MCF 10A (cell line): ENCODE results near the gene DLG4. TPM values are rescaled to one million over a fixed set of nuclear protein-coding genes. Genes with fewer than 3 reads are reported as not detected.

Experiments
- BruUV-seq: library from RNA; stranded (reverse); fragments of 400-500 nt; replicated peaks from 2 replicates; lab custom pipeline; 2021; lab: Mats Ljungman, UMichigan
- CTCF ChIA-PET: fragments of 300-600 bp; sonication (Branson Sonifier 250); formaldehyde crosslinking; extraction: SDS; loops from one replicate; lab custom pipeline; 2021; ENCODE audit warnings: antibody characterized with exemption, inconsistent platforms; lab: Yijun Ruan, JAX
- POLR2A ChIA-PET: fragments of 300-600, 350-650 bp; sonication (Branson Sonifier 250); formaldehyde crosslinking; extraction: SDS; loops from one replicate; lab custom pipeline; 2020; ENCODE audit warnings: antibody characterized with exemption, inconsistent platforms; lab: Yijun Ruan, JAX
- DNase-seq: peaks from one replicate; pipeline ENCODE4 v3.0.0-alpha.2; 2018; ENCODE audit not compliant: unreplicated experiment
- H3K27ac Mint-ChIP-seq: one replicate; pipeline ENCODE4 v1.8.0; 2022; ENCODE audit warnings: mild to moderate bottlenecking, low read depth, mixed read lengths; ENCODE audit not compliant: unreplicated experiment
- H3K27me3 Mint-ChIP-seq: one replicate; pipeline ENCODE4 v1.8.0; 2022; ENCODE audit warnings: mixed read lengths; ENCODE audit not compliant: insufficient read depth, unreplicated experiment
- H3K36me3 Mint-ChIP-seq: one replicate; pipeline ENCODE4 v1.8.0; 2022; ENCODE audit warnings: mild to moderate bottlenecking, moderate library complexity, mixed read lengths; ENCODE audit not compliant: insufficient read depth, unreplicated experiment
- H3K4me1 Mint-ChIP-seq: one replicate; pipeline ENCODE4 v1.8.0; 2022; ENCODE audit warnings: mixed read lengths; ENCODE audit not compliant: insufficient read depth, unreplicated experiment
- H3K4me3 Mint-ChIP-seq: one replicate; pipeline ENCODE4 v1.8.0; 2022; ENCODE audit warnings: mild to moderate bottlenecking, moderate library complexity, mixed read lengths; ENCODE audit not compliant: unreplicated experiment
- H3K9me3 Mint-ChIP-seq: one replicate; pipeline ENCODE4 v1.8.0; 2022; ENCODE audit warnings: mixed read lengths; ENCODE audit not compliant: unreplicated experiment
- intact Hi-C: fragments of 100-400 bp; cut with micrococcal nuclease; formaldehyde crosslinking; loops from 2 replicates; pipeline ENCODE4 v1.14.1; 2022
- total RNA-seq: library from RNA; stranded (reverse); gene quantifications from 2 replicates; pipeline ENCODE4 v1.2.3, GENCODE V29; 2022
- TF ChIP-seq, protein P1 (sequence below): fragments of 200-600 bp; IDR thresholded peaks from one replicate; pipeline ENCODE4 v1.8.0; 2022; ENCODE audit warnings: antibody characterized with exemption, mild to moderate bottlenecking; ENCODE audit not compliant: unreplicated experiment

DLG4 gene
- total RNA-seq, 1 experiment from 2014 or later = 7.6 TPM

DNA sequence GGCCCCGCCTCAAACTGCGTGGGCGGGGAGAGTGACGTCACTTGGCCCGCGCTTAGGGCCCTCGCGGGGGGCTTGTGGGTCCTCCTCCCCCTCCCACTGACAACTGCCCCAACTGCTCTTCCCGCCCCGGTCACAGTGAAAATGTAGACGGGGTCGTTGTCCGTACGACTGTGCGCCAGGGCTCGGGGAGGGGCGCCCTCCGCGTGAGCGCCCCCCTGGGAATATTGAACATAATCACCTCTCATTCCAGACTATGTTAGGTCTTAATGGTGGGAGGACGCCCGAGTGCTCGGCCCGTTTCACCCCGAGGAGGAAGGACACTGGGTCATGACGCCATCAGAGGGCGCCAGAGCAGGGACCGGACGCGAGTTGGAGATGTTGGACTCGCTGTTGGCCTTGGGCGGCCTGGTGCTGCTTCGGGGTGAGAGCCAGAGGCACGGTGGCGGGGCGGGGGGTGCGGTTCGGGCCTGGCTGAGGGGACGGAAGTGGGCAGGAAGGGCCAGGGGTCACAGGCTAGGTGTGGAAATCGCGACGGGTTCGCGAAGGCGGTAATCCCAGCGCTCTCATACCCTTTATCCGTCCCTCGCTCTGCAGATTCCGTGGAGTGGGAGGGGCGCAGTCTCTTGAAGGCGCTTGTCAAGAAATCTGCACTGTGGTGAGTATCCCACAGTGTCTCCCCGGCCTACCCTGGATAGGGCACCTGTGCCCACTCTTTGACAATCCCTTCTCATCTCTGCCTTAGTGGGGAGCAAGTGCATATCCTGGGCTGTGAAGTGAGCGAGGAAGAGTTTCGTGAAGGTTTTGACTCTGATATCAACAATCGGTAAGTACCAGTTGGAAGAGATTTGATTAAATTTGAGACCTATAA lies 32.8 kb upstream of the DLG4 start, which contains the start of gene ELP5:
Gene ELP5, plus strand, starts transcription at position 40 of the 868 bp plus-strand sequence. Its CDS starts 336 bp downstream, at position 376.
- Mint-ChIP-seq H3K4me3 (peak within 1 kb of the TSS; percentile 92), H3K4me1 (peaks cover 25% of the 10 kb centered on the region), H3K36me3 (peaks cover 64% of the 10 kb centered on the region), H3K27ac (peak within 1 kb of the TSS; percentile 99), H3K9me3 (no peaks in the 10 kb centered on the region), H3K27me3 (no peaks in the 10 kb centered on the region)
- CTCF ChIA-PET = no interaction called here
- peak; percentile 94 for DNase-seq
- intact Hi-C loops = no loop called here
- POLR2A ChIA-PET = interaction anchor here (1.5 to 4.4 kb wide), 4 partner anchors 12 to 61 kb away, joined by 5 to 128 read pairs (median 12); partner anchors contain the start of genes DVL2, GABARAP and PHF23
- TF ChIP-seq, protein P1, sequence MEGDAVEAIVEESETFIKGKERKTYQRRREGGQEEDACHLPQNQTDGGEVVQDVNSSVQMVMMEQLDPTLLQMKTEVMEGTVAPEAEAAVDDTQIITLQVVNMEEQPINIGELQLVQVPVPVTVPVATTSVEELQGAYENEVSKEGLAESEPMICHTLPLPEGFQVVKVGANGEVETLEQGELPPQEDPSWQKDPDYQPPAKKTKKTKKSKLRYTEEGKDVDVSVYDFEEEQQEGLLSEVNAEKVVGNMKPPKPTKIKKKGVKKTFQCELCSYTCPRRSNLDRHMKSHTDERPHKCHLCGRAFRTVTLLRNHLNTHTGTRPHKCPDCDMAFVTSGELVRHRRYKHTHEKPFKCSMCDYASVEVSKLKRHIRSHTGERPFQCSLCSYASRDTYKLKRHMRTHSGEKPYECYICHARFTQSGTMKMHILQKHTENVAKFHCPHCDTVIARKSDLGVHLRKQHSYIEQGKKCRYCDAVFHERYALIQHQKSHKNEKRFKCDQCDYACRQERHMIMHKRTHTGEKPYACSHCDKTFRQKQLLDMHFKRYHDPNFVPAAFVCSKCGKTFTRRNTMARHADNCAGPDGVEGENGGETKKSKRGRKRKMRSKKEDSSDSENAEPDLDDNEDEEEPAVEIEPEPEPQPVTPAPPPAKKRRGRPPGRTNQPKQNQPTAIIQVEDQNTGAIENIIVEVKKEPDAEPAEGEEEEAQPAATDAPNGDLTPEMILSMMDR = no peak
- no TSS peak for BruUV-seq

DNA sequence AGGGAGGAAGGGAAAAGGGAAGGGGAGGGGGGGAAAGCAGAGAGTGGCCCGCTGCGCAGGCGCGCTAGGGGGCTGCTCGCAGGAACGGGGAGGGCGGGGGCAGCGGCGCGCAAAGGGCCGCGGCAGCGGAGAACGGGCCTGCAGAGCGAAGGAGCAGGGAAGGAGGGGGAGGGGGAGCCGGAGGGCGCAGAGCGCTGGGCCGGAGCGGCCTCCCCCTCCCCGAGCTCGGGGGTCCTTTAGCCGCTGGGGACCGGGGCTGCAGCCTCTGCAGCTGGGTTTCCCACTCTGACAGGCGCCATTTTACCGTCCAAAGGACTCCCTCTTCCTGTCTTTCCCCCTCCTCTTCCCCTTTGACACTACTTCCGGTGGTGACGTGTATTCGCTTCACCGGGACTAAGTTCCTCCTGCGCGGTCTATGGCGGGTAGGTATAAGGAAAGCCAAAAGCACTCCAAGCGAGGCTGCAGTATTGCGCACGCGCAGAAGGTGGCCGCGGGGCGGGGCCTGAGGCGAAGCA lies 32.1 kb upstream of the DLG4 start, which contains the start of gene CTDNEP1:
Gene CTDNEP1, minus strand, starts transcription at position 74 of the 515 bp plus-strand sequence. CDS start 438 bp downstream, outside the sequence.
- TF ChIP-seq, protein P1 = no peak
- POLR2A ChIA-PET = interaction anchor here (0.6 to 4.4 kb wide), 12 partner anchors 8 to 1825 kb away, joined by 3 to 128 read pairs (median 4); partner anchors contain the start of genes DVL2, GABARAP, PHF23 and SLC2A4
- Mint-ChIP-seq H3K9me3 (no peaks in the 10 kb centered on the region), H3K36me3 (peaks cover 62% of the 10 kb centered on the region), H3K27ac (peak within 1 kb of the TSS; percentile 99), H3K4me3 (peak within 1 kb of the TSS; percentile 92), H3K4me1 (peaks cover 23% of the 10 kb centered on the region), H3K27me3 (no peaks in the 10 kb centered on the region)
- CTCF ChIA-PET = no interaction called here
- no TSS peak for BruUV-seq
- intact Hi-C loops = no loop called here
- DNase-seq = peak; percentile 100

DNA sequence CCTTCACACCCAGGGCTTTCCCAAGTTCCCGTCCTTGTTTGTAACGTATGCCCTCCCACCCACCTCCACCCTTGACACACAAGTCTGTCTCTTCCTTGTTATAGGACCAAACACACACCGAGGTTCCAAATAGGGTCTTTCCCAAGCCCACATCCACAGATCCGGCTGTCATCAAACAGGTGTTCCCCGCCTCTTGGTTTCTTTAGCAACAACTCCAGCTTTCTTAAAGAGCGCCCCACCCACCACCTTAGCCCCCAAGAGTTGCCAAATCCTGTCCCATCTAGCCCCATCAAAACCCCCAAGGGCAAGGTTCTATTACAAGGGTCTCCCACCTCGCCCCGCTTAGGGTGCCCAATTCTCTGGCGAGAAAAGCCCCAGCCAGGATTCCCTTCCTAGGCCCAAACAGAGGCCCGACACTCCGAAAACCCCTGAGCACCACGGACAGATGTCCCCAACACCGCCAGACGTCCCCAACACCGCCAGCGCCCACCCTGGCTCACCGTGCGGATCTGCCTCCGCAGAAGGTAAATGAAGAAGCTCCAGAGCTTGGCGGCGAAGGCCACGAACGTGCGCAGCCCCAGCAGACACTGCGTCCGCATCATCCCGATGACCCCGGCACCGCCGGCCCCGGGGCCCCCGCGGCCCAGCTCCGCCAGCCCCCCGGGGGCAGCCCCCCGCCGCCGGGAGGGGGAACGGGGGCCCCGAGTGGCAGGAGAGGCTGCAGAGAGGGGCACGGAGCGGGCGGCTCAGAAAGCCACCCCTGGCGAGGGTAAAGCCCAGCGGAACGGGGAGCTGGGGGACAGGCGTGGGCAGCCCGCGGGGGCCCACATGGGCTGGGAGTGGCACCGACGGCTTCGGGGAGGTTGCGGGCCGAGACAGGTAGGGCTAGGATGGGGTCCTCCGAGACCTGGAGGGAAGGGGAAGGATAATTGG lies 31.3 kb upstream of the DLG4 start:
- POLR2A ChIA-PET = interaction anchor here (0.6 to 4.4 kb wide), 14 partner anchors 9 to 1824 kb away, joined by 3 to 128 read pairs (median 4); partner anchors contain the start of genes ACADVL, DLG4, DVL2 and GABARAP
- Mint-ChIP-seq H3K4me1 (peaks cover 19% of the 10 kb centered on the region), H3K4me3 (peak overlapping the region; percentile 92), H3K9me3 (no peaks in the 10 kb centered on the region), H3K27me3 (no peaks in the 10 kb centered on the region), H3K36me3 (peaks cover 62% of the 10 kb centered on the region), H3K27ac (peak overlapping the region; percentile 99)
- intact Hi-C loops = no loop called here
- CTCF ChIA-PET = interaction anchor here (1.3 kb wide), 1 partner anchor 10 kb away, joined by 3 read pairs; no protein-coding TSS in a partner anchor
- TF ChIP-seq, protein P1 = no peak
- no TSS peak for BruUV-seq
- DNase-seq = no peak
